Measurements from ENCODE around the gene DOLK.

GRCh38 chr9:128909859-128910258, 37.5 kb downstream of the DOLK start:
- TF ChIP-seq POLR2A (IDR thresholded peaks at IDR 0.05; ENCODE audit: low read length): no peak
- no peak for TF ChIP-seq GATA1 (IDR thresholded peaks at IDR 0.05; ENCODE audit: low read depth, low read length)
